Fibroblast of the aortic adventitia (primary cell): Measurements from ENCODE around the gene PPT1. TPM values are rescaled to one million over a fixed set of nuclear protein-coding genes. Genes with fewer than 3 reads are reported as not detected.

Source experiments
- DNase-seq: peaks from one replicate; pipeline ENCODE4 v3.0.0-alpha.2; 2010; ENCODE audit warnings: low read depth
- H3K4me3 ChIP-seq: 2 replicates; pipeline ENCODE4 v1.5.1; 2011; ENCODE audit warnings: low read depth, mild to moderate bottlenecking, control low read depth, low read length, moderate library complexity
- total RNA-seq: library from RNA; depleted of rRNA; stranded (reverse); fragments of >200 nt; gene quantifications from 2 replicates; pipeline ENCODE4 v1.2.3, GENCODE V29; 2012; ENCODE audit warnings: low replicate concordance
- TF ChIP-seq, protein P1 (sequence below): IDR thresholded peaks from 2 replicates; pipeline ENCODE4 v1.5.1; 2011; ENCODE audit warnings: mild to moderate bottlenecking, low read length, control low read depth, inconsistent platforms; ENCODE audit not compliant: insufficient read depth

Gene PPT1
- total RNA-seq, 1 donor: 44.2 TPM

- DNase-seq: peak; percentile 86
- no peak overlapping the region for H3K4me3 ChIP-seq
- TF ChIP-seq, protein P1, sequence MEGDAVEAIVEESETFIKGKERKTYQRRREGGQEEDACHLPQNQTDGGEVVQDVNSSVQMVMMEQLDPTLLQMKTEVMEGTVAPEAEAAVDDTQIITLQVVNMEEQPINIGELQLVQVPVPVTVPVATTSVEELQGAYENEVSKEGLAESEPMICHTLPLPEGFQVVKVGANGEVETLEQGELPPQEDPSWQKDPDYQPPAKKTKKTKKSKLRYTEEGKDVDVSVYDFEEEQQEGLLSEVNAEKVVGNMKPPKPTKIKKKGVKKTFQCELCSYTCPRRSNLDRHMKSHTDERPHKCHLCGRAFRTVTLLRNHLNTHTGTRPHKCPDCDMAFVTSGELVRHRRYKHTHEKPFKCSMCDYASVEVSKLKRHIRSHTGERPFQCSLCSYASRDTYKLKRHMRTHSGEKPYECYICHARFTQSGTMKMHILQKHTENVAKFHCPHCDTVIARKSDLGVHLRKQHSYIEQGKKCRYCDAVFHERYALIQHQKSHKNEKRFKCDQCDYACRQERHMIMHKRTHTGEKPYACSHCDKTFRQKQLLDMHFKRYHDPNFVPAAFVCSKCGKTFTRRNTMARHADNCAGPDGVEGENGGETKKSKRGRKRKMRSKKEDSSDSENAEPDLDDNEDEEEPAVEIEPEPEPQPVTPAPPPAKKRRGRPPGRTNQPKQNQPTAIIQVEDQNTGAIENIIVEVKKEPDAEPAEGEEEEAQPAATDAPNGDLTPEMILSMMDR: peak; percentile 48
Measured at GRCh38 chr1:40032240-40032891, 64.7 kb downstream of the PPT1 start.

DNA sequence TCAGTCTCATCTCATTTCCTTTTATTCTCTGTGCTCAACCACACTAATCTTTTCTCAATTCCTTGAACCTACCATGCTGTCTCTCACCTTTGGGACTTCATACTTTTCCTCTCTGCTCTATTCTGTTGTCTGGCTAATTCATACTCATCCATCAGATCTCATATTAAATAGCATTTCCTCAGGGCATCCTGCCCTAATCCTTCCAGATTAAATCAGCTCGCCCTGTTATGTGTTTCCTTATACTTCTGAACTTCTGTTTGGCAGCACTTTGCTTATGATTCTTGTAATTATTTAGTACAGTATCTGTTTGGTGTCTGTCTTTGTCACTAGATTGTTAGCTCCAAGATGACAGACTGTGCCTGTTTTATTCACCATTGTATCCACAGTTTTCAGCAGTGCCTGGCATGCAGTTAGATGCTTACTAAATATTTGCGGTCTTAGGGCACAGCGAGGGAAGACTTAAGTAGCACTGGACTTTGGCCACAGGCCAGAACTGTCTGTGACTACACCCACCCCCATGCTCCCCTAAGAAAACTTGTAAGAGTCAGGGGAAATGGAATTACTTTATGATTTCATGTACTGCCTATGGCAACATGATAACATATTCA, 66.4 kb downstream of the PPT1 start:
- DNase-seq: peak; percentile 53
- TF ChIP-seq, protein P1: no peak
- H3K4me3 ChIP-seq: no peak overlapping the region

- H3K4me3 ChIP-seq: no peak overlapping the region
- TF ChIP-seq, protein P1: no peak
- DNase-seq: no peak
Measured at GRCh38 chr1:40029608-40030007, 67.4 kb downstream of the PPT1 start.

- H3K4me3 ChIP-seq: no peak overlapping the region
- no peak for DNase-seq
- TF ChIP-seq, protein P1: no peak
Measured at GRCh38 chr1:40027647-40028046, 69.4 kb downstream of the PPT1 start.

GRCh38 chr1:40024671-40025070, 72.4 kb downstream of the PPT1 start:
- no peak for DNase-seq
- TF ChIP-seq, protein P1: no peak
- H3K4me3 ChIP-seq: no peak overlapping the region

GRCh38 chr1:40023379-40023944, 73.6 kb downstream of the PPT1 start:
- no peak for DNase-seq
- TF ChIP-seq, protein P1: no peak
- no peak overlapping the region for H3K4me3 ChIP-seq

Other genes with a start within 250 kb of the PPT1 start
- gene TRIT1, start 213.7 kb downstream of the PPT1 start, total RNA-seq: 14.6 and 28.1 TPM in 2 replicates
- gene MYCL, start 195.3 kb downstream of the PPT1 start, total RNA-seq: 0.41 and 0.81 TPM in 2 replicates
- gene MFSD2A, start 142.1 kb downstream of the PPT1 start, total RNA-seq: 0.49 and 2.3 TPM in 2 replicates
- gene CAP1, start 56.5 kb downstream of the PPT1 start, total RNA-seq: 68.1 and 376 TPM in 2 replicates
- gene RLF, start 64.1 kb upstream of the PPT1 start, total RNA-seq: 21.9 and 25.4 TPM in 2 replicates
- not detected in 2 replicates for gene TMCO2, start 150.7 kb upstream of the PPT1 start, total RNA-seq
- 41.0 and 103 TPM in 2 replicates for gene ZMPSTE24, start 161.0 kb upstream of the PPT1 start, total RNA-seq
- 1.8 and 7.0 TPM in 2 replicates for gene COL9A2, start 220.0 kb upstream of the PPT1 start, total RNA-seq